Measurements from ENCODE around the gene ZNF431.
"Not testable (repeated sequence)": the region's sequence is repeated elsewhere in the genome, so short reads cannot be mapped to it uniquely, and the experiment has no call there.

Gene ZNF431

DNA sequence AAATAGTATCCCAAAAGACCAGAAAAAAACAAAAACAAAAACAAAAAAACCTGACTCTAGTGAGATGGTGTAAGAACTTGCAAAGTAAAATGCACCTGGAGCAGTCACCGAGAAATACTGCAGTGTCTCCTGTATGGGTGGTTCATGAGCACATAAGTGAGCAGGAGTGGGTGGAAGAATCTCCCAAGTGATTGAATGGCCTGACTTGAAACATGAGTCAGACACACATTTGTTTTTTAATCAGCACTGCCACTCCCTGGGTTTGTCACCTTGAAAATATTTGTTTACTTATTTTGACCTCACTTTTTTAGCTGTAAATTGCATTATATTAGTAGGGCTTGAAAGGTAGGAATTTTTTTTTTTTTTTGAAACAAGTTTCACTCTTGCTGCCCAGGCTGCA lies 2.0 kb downstream of the ZNF431 start:
- in situ Hi-C loops (cut with MboI; ENCODE audit: low sequenced_read_pairs), result no loop called here

DNA sequence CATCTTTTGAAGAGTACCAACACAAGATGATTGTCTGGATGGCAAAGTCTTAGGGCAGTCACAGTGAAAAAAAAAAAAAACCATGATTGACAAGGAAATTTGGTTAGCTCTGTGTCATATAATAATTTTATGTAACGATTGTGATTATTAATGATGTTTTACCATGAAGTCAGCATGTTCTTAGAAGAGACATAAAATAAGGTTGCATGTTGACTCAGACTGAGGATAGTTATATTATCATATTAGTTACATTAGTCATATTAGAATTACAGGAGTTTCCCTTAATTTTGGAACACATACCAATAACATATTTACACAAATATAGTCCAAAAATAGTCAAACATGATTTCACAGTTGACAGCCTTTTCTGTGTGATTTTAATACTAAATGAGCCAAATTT lies 5.7 kb downstream of the ZNF431 start:
- in situ Hi-C loops (cut with MboI; ENCODE audit: low sequenced_read_pairs), result no loop called here

DNA sequence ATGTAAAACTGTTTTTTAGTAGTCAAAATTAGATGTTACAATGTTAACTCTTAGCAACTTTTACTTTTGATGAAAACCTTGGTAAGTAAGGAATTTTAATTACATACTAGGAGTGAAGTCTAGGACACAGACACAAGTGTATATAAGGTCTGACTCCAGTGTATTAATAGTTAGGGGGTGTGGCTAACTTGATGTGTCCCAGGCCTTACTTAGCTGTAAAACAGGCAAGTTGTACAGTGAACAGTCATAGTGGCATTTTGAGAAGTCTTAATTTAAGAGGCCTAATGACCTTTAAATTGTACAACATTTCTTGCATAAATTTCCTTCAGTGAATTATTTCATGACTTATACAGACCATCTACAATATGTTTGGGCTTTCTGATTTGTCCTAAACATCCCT lies 6.8 kb downstream of the ZNF431 start:
- in situ Hi-C loops (cut with MboI; ENCODE audit: low sequenced_read_pairs), result no loop called here

DNA sequence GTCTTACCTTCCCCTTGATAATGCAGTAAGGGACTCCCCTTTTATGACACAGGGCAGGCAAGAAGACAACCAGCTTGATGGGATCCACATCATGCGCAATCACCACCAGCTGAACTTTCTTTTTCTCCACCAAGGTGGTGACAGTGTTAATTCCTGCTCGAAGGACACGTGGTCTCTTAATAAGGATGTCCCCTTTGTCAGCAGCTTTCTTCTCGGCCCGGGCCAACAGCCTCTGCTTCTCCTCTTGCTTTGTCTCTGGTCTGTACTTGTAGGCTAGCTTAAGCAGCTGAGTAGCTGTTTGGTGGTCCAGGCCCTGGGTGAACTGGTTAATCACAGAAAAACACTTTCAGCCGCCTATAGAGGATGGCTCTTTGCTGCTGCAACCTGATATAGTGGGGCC lies 8.0 kb downstream of the ZNF431 start:
- in situ Hi-C loops (cut with MboI; ENCODE audit: low sequenced_read_pairs), result no loop called here

DNA sequence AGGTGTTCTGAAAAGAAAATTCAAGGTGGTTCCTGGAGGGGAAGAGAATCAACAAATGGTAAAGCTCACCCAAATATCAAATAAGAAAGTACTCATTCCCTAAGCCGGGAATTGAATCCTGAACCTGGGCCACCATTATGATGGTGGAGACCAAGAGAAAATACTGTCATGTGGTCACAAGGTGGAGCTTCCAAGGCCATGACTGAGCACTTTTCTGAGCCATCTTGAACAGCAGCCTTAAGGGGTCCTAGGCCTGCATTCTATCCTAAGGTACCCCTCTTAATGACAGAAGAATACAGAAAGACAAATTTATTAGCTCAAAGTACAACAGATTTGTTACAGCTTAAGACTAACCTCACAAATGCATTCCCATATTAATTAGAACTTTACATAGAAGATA lies 9.6 kb downstream of the ZNF431 start:
- in situ Hi-C loops (cut with MboI; ENCODE audit: low sequenced_read_pairs), result no loop called here

DNA sequence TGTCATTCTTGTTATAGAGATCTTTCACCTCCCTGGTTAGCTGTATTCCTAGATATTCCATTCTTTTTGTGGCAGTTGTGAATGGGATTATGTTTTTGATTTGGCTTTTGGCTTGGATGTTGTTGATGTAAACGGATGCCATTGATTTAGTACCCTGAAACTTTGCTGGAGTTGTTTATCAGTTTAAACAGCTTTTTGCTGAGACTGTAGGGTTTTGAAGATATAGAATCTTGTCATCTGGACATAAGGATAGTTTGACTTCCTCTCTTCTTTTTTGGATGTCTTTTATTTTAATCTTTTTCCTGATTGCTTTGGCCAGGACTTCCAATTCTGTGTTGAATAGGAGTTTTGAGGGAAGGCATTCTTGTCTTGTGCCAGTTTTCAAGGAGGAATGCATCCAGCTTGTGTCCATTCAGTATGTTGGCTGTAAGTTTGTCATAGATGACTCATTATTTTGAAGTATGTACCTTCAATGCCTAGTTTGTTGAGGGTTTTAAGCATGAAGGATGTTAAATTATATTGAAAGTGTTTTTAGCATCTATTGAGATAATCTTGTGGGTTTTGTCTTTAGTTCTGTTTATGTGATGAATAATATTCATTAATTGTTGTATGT lies 16.8 kb downstream of the ZNF431 start:
- in situ Hi-C loops (cut with MboI; ENCODE audit: low sequenced_read_pairs), result no loop called here

DNA sequence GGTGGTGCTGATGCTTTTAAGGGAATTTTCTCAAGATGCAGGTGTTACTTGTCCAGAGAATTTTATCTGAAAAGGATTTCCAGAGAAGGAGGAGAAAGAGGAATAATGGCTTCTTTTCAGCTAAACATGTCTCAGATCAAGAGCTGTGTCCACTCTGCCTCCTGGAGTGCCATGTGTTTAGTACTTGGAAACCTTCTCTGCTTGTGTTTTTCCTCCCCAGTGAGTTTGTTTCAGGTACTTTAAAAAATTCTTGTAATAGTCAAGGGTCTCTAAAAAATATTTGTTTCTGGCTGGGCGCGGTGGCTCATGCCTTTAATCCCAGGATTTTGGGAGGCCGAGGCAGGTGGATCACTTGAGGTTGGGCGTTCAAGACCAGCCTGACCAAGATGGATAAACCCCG lies 22.7 kb downstream of the ZNF431 start:
- in situ Hi-C loops (cut with MboI; ENCODE audit: low sequenced_read_pairs), result no loop called here

DNA sequence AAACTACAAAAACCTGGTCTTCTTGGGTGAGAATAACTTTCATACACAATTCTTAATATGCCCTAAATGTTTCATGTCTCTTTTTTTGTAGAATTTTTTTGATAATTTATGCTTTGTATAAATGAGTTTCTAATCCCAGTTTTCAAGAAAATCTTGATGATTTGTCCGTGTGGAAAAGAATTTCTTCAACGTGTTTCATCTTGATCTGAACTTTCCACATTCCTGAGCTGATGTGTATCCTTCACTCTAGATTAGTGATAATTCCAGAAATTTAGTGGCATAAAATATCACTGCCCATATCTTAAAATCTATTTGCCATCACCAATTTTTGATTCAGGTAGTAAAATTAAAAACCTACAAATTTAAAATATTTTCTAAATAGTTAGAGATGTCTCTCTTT lies 24.6 kb downstream of the ZNF431 start:
- in situ Hi-C loops (cut with MboI; ENCODE audit: low sequenced_read_pairs), result no loop called here

DNA sequence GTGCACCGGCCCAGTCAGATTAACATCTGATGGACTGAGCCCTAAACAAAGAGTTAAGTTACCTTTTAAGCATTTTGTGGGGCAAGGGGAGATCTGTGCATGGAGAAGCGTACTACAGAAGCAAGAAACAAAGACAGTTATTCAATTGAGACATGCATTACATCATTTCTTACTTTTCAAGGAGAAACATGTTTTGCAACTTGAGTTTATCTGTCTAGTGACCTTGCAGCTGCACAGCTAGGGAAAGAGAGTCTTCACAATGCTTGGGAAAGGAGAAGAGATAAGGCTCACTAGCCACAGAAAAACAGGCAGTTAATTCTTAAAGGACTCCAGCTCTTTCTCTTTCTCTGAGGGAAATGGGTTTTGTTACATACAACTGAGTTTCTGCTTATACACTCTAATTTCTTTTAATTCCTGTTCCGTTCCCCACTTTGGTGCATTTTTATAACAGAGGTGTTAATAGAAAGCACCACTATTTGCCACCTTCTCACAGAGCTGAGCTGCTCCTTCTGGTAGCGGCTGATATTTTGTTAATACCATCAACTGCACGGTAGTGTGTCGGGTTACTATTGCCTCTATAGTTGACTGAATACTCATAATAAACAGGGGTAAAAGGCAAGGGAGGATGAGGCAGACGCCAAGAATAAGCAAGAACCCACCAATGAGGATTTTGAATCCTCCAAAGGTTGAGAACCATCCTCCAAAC lies 55.9 kb downstream of the ZNF431 start:
- in situ Hi-C loops (cut with MboI; ENCODE audit: low sequenced_read_pairs), result no loop called here

DNA sequence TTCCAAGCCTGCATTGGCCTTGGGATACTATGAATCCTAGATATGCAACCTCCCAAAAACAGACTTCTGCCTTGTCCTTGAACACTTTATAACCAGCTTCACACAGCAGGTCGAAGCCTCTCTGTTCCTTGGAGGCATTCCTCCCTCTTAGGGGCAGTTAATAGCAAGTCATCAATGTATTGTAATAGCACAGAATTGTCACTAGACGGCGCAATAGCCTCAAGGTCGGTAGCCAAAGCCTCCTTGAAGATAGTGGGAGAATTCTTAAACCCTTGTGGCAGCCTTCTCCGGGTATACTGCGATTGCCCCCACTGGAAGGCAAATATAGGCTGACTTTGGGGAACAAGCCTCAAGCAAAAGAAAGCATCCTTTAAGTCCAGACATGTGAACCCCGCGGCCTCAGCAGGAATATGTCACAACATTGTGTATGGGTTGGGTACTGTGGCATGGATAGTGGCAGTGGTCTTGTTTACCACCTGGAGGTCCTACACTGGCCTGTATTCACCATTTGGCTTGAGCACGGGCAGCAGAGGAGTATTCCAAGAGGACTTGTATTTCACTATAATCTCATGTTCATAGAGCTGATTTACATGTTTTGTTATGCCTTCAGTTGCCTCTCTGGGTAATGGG lies 61.1 kb downstream of the ZNF431 start:
- in situ Hi-C loops (cut with MboI; ENCODE audit: low sequenced_read_pairs), result no loop called here

DNA sequence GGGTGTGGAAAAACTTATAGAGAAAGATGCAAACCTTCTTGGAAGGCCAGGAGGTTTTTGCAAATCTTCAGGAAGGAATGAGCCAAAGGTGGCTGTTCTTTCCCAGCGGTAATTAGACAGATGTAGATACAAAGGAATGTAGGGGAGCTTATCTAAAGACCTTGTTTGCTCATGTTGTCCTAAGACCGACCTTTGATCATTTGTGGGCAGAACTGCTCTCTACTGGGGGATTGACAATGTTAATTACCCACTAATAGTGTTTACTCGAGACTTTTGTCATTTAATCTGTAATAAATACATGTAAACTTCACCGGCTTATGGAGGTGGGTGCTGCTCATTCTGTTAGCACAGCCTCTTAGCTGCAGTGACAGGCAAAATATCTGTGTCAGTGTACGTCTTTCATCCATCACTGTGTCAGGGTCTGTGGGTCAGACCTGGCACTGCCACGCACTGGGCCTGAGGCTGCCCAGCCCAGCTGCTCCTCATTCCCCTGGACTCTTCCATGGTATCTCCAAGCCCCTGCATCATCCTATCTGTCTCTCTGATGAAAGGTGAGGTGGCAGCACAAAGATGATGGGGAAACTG lies 68.3 kb downstream of the ZNF431 start:
- in situ Hi-C loops (cut with MboI; ENCODE audit: low sequenced_read_pairs), result no loop called here

DNA sequence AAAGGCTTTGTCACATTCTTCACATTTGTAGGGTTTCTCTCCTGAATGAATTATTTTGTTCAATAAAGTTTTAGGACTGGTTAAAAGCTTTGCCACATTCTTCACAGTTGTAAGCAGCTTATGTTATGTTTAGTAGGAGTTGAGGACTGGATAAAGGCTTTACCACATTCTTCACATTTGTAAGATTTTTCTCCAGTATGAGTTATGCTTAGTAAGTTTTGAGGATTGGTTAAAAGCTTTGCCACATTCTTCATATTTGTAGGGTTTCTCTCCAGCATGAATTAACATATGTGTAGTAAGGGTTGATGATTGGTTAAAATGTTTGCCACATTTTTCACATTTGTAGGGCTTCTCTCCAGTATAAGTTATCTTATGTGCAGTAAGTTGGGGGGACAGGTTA lies 79.9 kb downstream of the ZNF431 start:
- in situ Hi-C loops (cut with MboI; ENCODE audit: low sequenced_read_pairs), result no loop called here

DNA sequence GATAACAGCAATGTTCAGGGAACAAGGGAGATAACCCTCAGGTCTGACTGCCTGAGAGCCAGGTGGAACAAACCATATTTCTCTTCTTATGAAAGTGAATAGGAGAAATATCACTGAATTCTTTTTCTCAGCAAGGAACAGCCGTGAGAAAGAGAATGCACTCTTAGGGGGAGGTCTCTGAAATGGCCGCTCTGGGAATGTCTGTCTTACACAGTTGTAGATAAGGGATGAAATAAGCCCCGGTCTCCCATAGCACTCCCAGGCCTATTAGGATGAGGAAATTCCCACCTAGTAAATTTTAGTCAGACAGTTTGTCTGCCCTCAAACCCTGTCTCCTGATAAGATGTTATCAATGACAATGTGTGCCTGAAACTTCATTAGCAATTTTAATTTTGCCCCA lies 88.1 kb downstream of the ZNF431 start:
- in situ Hi-C loops (cut with MboI; ENCODE audit: low sequenced_read_pairs), result not testable (repeated sequence)

DNA sequence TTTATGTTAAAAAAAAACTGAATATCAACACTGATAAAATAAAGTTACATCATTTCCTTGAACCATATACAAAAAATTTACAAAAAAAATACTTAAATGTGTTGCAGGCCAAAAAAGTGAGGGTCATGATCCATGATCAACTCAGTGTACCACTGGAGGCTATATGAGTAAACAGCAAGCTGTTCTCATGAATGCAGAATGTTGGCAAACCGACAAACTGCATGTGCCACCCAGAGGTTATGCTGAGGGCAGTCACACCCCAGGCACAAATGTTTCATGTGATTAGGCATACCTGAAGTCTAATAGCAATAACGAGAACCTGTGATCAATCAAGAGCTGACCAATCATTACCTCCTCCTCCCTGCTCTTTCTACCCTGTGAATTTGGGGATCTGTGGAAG lies 91.9 kb downstream of the ZNF431 start:
- in situ Hi-C loops (cut with MboI; ENCODE audit: low sequenced_read_pairs), result no loop called here

DNA sequence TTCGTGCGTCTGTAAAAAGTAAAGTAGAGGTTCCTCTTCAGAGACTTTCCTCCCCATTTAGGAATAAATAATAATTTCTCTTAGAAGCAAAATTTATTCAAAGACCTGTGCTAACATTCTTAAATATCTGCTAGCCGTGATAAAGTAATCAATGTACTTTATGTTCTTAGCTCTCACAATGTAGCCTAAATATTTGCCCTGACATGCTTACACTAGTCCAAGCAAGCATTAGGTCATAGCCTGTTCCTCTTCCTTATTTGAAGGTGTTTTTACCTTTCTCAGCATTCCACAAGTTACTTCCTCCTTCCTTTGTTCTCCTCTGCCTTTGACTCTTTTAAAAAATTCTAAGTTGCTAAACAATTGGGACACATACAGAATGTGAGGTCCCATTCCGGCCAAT lies 94.9 kb downstream of the ZNF431 start:
- in situ Hi-C loops (cut with MboI; ENCODE audit: low sequenced_read_pairs), result not testable (repeated sequence)

DNA sequence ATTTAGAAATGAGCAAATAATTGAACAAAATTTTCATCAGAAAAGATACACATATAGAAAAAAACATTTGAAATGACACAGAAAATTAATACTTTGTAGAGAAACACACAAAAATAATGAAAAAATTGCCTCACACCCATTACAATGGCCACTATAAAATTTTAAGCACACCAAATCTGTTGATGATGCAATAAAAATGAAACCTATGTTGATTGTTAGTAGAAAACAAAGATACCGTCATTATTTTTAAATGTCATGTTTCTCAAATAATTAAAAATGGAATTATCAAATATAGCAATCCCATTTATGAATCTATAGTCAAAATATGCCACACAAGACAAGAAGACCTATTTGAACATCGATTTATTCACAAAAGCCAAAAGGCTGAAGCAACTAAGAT lies 96.8 kb downstream of the ZNF431 start:
- in situ Hi-C loops (cut with MboI; ENCODE audit: low sequenced_read_pairs), result no loop called here

Measured in HL-60/S4 treated with phorbol 12-myristate 13-acetate at 8.2 ng/mL for 4 days and 3 days (cell line).